A549 (cell line): ENCODE results near the gene TAF1.

Experiments used
- BCL3 ChIP-seq: fragments of >200 bp; sonication (Bioruptor Twin); formaldehyde crosslinking; IDR thresholded peaks from 3 replicates; pipeline ENCODE4 v1.6.1; 2016
- CTCF ChIP-seq: fragments of >200 bp; sonication (Bioruptor Twin); formaldehyde crosslinking; IDR thresholded peaks from 3 replicates; pipeline ENCODE4 v1.5.1; 2016
- E2F6 ChIP-seq: IDR thresholded peaks from 2 replicates; pipeline ENCODE4 v1.6.1; 2012; ENCODE audit warnings: low read depth, borderline replicate concordance
- EP300 ChIP-seq, 2 experiments: fragments of >200 bp; sonication (Bioruptor Twin); formaldehyde crosslinking; IDR thresholded peaks; 2 replicates in 1 of 2; 3 replicates in 1 of 2; pipeline ENCODE4 v1.6.1; 2016 to 2017
- MAZ ChIP-seq: fragments of 150-350 bp; IDR thresholded peaks from 2 replicates; pipeline ENCODE4 v1.6.1; 2014; ENCODE audit warnings: antibody characterized with exemption, low read depth, low read length, borderline replicate concordance
- POLR2A ChIP-seq: IDR thresholded peaks from 2 replicates; pipeline ENCODE4 v1.6.1; 2012; ENCODE audit warnings: mild to moderate bottlenecking, low read length
- RCOR1 ChIP-seq: fragments of 150-350 bp; IDR thresholded peaks from 2 replicates; pipeline ENCODE4 v1.6.1; 2014; ENCODE audit warnings: antibody characterized with exemption, low read length, low read depth
- REST ChIP-seq: fragments of 200-600 bp; sonication (generic); IDR thresholded peaks from 2 replicates; pipeline ENCODE4 v1.6.1; 2016; ENCODE audit warnings: antibody characterized with exemption, mild to moderate bottlenecking, moderate library complexity
- RFX5 ChIP-seq: fragments of 450-650 bp; IDR thresholded peaks from 2 replicates; pipeline ENCODE4 v1.7.1; 2014; ENCODE audit warnings: antibody characterized with exemption, mild to moderate bottlenecking, moderate library complexity

GRCh38 chrX:71504346-71504745, 138.2 kb downstream of the TAF1 start:
- TF ChIP-seq RFX5 (no peak), RCOR1 (no peak), REST (no peak), CTCF (no peak), POLR2A (no peak), EP300 (IDR thresholded peaks at IDR 0.05) (no peak), E2F6 (no peak), BCL3 (no peak), MAZ (no peak)
